A673 (cell line): ENCODE data around the gene POU3F3.
A peak's percentile ranks its signal among the peaks of the same experiment; 100 is the strongest.

Experiments used
- CTCF ChIP-seq: fragments of 300-800, 200-600 bp; sonication (generic); conservative IDR thresholded peaks from 2 replicates; pipeline ENCODE4 v1.5.1; 2017; ENCODE audit warnings: low read depth, mild to moderate bottlenecking, antibody characterized with exemption, low read length, moderate library complexity, mixed read lengths
- EZH2 ChIP-seq: fragments of 200-600 bp; sonication (generic); IDR thresholded peaks from 2 replicates; pipeline ENCODE4 v1.6.1; 2017; ENCODE audit warnings: borderline replicate concordance, low read depth, mild to moderate bottlenecking, mixed read lengths, antibody characterized with exemption, low read length; ENCODE audit not compliant: poor library complexity, severe bottlenecking

- TF ChIP-seq CTCF: no peak
- peak; percentile 79 for TF ChIP-seq EZH2
These were observed 8.9 kb upstream of the POU3F3 start for GRCh38 chr2:104844807-104845551.
